ENCODE data around the gene ATF6B. TPM values are rescaled to one million over a fixed set of nuclear protein-coding genes. Genes with fewer than 3 reads are reported as not detected.
"Not testable (repeated sequence)": the region's sequence is repeated elsewhere in the genome, so short reads cannot be mapped to it uniquely, and the experiment has no call there.

ATF6B gene
- total RNA-seq, 1 experiment from 2014 or later = 22.8 TPM

DNA sequence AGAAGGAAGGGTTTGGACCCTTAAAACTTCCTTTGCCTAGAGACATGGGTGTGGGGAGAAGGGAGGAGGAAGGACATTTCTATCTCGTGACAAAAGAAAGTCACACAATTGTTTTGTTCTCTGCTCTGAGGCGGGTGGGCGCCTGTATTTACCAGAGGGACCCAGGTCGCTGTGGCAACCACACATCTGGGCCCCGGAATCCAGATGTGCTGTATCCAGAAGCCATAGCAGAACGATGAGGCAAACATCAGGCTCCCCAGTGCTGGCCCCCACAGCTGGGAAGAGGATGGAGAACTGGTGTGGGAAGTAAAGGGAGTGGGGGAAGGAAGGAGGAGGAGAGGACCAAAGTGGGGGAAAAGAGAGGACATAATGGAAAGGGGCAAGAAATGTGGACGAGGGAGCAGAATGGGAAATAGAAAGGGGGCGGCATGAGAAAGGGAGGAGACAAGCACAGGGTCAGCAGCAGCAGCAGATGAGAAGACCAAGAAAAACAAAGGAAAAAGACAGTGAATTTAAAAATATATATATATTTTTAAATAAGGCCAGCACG lies 15.5 kb downstream of the ATF6B start:
- H3K4me1 ChIP-seq (replicated peaks) = peaks cover 46% of the 10 kb centered on the region
- DNase-seq (ENCODE audit: low read depth in 1 of 2, low spot score in 2 of 2) = no peak

DNA sequence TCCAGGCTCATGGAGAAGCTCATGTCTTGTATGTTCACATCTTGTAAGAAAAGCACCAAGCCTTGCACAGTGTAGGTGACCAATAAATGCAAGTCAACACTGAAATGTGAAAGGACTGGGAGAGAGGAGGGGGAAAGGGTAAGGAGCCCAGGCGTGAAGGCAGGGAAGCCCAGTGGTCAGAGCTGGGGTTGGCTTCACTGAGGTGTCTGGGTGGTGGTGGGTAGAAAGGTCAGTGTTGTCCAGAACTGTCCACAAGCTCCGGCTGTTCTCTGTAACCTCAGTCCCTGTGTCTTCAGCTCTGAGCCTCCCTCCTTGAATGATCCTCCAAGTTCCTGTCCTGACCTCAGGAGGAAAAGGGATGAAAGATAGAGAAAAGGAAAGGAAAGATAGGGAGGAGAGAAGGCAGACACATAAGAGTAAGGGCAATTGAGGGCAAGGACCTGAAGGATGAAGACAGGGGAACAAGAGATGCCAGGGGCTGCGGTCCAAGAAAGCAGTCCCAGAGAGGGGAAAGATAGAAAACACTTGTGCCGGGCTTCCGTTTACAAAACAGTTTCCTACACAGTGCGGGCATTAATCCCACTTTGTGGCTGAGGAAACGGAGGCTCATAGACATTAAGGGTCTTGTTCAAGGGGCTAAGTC lies 16.5 kb downstream of the ATF6B start:
- H3K4me1 ChIP-seq (replicated peaks) = peaks cover 49% of the 10 kb centered on the region
- no peak for DNase-seq (ENCODE audit: low read depth in 1 of 2, low spot score in 2 of 2)
- H3K9me3 ChIP-seq (replicated peaks) = no peaks in the 10 kb centered on the region
- H3K4me3 ChIP-seq = no peak overlapping the region
- peaks cover 12% of the 10 kb centered on the region for H3K27me3 ChIP-seq (replicated peaks)
- H3K27ac ChIP-seq = no peak overlapping the region
- peaks cover 24% of the 10 kb centered on the region for H3K36me3 ChIP-seq

More for the DNA sequence above, 15.5 kb downstream of the ATF6B start:
- Histone ChIP-seq H3K9me3 (replicated peaks) (no peaks in the 10 kb centered on the region), H3K27me3 (replicated peaks) (peaks cover 12% of the 10 kb centered on the region), H3K27ac (no peak overlapping the region), H3K4me3 (no peak overlapping the region), H3K36me3 (peaks cover 34% of the 10 kb centered on the region)

DNA sequence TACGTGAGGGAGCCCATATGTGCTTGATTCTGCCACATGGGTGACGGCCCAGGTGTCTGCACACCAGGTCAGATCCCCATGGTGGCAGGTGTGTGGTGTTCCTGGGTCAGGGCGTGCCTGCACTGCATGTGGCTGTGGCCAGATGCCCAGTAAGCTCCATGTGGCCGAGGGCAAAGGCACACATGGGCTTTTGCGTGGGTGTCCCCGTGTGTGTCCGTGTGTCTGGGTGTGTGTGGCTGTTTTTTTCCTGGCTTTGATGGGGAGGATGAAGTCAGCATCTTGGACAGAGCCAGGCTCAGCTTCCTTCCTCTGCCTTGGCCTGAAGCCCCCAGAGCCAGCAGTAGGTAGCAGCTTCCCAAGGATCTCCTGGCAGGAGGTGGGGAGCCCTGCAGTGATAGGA lies 17.4 kb downstream of the ATF6B start:
- no peak overlapping the region for H3K27ac ChIP-seq
- H3K9me3 ChIP-seq (replicated peaks) = no peaks in the 10 kb centered on the region
- DNase-seq (ENCODE audit: low read depth in 1 of 2, low spot score in 2 of 2) = no peak
- no peak overlapping the region for H3K4me3 ChIP-seq
- H3K36me3 ChIP-seq = peaks cover 15% of the 10 kb centered on the region
- H3K27me3 ChIP-seq (replicated peaks) = peaks cover 12% of the 10 kb centered on the region
- H3K4me1 ChIP-seq (replicated peaks) = peaks cover 40% of the 10 kb centered on the region

DNA sequence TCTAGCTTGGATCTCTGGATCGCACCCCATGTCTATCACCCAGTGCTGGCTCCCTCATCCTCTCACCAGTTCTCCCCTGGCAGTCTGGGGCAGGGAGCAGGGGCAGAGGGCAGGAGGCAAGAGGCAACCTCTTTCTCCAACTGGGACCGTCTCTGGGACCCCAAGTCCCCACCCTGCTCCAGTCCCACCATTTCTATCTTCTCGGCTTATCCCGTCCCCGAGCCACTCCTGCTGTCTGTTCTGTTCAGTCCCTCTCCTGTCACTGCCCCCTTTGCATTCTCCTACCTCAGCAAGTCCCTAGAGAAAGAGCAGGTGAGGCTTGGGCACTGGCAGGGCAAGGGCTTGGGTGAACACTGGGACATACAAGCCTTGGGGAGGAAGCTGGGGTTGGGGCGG lies 18.3 kb downstream of the ATF6B start:
- Histone ChIP-seq H3K4me1 (replicated peaks) (peaks cover 31% of the 10 kb centered on the region), H3K27ac (no peak overlapping the region), H3K4me3 (no peak overlapping the region), H3K36me3 (peaks cover 12% of the 10 kb centered on the region), H3K9me3 (replicated peaks) (no peaks in the 10 kb centered on the region), H3K27me3 (replicated peaks) (peaks cover 14% of the 10 kb centered on the region)
- no peak for DNase-seq (ENCODE audit: low read depth in 1 of 2, low spot score in 2 of 2)

DNA sequence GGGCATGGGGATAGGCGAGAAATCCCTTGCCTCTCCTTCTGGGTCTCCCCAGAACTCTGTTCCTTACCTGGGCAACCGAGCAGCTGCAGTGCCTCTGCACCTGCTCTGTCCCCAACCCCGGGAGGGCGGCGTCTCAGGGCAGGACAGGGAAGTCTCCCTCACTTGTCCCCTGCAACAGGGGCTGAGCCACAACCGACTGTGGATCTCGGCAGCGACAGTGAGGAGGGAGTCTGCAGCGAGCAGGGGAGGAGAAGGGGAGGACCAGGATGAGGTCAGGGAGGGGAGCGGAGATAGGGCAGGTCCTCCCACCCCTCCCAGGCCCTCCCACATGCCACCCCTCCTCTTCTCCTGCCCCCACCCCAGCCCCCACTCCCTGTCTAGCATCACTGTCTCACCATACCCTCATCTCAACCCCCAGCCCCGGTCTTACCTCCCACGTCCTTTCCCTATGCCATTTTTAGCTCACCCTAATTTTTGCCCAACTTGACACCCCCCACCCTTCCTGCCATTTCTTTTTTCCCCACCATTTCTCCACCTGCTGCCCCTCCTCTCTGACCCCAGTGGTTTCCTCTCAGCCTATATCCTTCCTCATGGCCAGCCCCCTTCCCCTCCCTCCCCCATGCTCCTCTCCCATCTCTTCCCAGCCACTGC lies 18.8 kb downstream of the ATF6B start, which contains the start of gene TNXB:
TNXB (minus strand) TSS at position 225 of the 651 bp plus-strand sequence. CDS start 11,140 bp downstream, outside the sequence.
- Histone ChIP-seq H3K27me3 (replicated peaks) (peaks cover 14% of the 10 kb centered on the region), H3K4me3 (no peak within 1 kb of the TSS), H3K4me1 (replicated peaks) (peaks cover 26% of the 10 kb centered on the region), H3K9me3 (replicated peaks) (no peaks in the 10 kb centered on the region), H3K36me3 (peaks cover 10% of the 10 kb centered on the region), H3K27ac (no peak within 1 kb of the TSS)
- no peak for DNase-seq (ENCODE audit: low read depth in 1 of 2, low spot score in 2 of 2)

DNA sequence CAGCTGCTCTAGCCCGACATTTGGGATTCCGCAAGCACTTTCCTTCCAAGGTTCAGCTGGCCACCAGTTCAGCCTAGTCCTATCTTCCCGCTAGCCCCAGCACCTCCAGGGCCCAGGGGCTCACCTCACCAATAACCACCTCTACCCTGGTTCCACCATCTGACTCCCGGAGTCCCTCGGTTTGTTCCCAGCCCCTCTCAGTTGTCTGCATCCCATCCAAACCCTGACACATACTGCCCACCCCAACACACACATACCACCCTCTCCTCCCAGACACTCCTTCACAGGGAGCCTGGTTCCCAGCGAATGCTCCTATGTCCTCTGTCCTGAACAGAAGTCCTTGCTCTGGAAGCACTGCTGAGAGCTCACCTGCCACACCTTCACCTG lies 19.3 kb downstream of the ATF6B start:
- H3K36me3 ChIP-seq = peaks cover 6% of the 10 kb centered on the region
- H3K4me3 ChIP-seq = no peak overlapping the region
- peaks cover 20% of the 10 kb centered on the region for H3K4me1 ChIP-seq (replicated peaks)
- no peak for DNase-seq (ENCODE audit: low read depth in 1 of 2, low spot score in 2 of 2)
- H3K27ac ChIP-seq = no peak overlapping the region
- H3K9me3 ChIP-seq (replicated peaks) = no peaks in the 10 kb centered on the region
- peaks cover 14% of the 10 kb centered on the region for H3K27me3 ChIP-seq (replicated peaks)

DNA sequence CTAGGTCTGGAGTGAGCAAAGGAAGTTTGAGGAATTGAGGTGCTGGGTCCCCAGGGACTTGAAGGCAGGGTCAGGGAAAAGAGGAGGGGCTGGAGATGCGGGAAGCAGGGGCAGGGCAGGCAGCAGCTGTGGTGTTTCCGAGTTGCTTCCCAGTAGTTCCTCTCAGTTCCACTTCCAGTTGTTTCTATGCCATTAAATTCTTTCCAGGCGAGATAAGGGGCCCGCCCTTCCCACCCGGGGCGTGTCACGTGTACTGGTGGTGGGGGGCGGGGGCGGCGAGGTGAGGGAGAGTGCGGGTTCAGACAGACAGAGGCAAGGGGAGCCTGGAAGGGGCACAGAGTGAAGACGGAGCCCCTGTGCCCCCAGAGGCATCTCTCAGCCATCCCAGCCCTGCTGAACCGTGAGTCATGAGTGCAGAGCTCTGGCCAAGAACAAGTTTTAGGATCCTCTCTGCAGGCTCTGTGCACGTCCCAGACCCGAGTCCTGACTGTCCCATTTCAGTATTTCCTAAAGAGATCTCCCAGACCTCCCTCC lies 19.9 kb downstream of the ATF6B start:
- DNase-seq (ENCODE audit: low read depth in 1 of 2, low spot score in 2 of 2) = no peak
- peaks cover under 1% of the 10 kb centered on the region; the same call in 1 of the 2 replicates for H3K36me3 ChIP-seq
- H3K27me3 ChIP-seq (replicated peaks) = peaks cover 14% of the 10 kb centered on the region
- no peak overlapping the region for H3K4me3 ChIP-seq
- H3K9me3 ChIP-seq (replicated peaks) = no peaks in the 10 kb centered on the region
- H3K4me1 ChIP-seq (replicated peaks) = peaks cover 15% of the 10 kb centered on the region
- no peak overlapping the region for H3K27ac ChIP-seq

DNA sequence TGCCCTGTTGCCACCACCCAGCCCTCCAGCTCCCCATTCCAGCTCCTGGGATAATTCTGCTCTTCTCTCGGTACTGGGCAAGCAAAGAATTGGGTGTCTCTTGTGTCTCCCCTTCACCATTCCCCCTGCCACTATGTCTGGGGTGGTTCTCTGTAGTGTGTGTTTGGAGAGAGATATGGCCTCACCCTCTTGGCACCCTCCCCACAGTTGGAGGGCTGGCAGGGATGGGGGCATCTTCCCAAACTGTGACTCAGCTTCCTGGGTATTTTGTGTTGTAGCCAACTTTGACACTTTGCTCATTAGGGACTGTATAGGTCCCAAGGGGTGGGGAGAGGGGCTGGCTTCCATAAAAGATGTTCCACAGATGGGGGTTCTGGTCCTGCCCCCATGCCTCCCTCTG lies 20.6 kb downstream of the ATF6B start:
- Histone ChIP-seq H3K27me3 (replicated peaks) (peaks cover 14% of the 10 kb centered on the region), H3K4me3 (no peak overlapping the region), H3K9me3 (replicated peaks) (no peaks in the 10 kb centered on the region), H3K27ac (no peak overlapping the region), H3K36me3 (no peaks in the 10 kb centered on the region), H3K4me1 (replicated peaks) (peaks cover 14% of the 10 kb centered on the region)
- no peak for DNase-seq (ENCODE audit: low read depth in 1 of 2, low spot score in 2 of 2)

DNA sequence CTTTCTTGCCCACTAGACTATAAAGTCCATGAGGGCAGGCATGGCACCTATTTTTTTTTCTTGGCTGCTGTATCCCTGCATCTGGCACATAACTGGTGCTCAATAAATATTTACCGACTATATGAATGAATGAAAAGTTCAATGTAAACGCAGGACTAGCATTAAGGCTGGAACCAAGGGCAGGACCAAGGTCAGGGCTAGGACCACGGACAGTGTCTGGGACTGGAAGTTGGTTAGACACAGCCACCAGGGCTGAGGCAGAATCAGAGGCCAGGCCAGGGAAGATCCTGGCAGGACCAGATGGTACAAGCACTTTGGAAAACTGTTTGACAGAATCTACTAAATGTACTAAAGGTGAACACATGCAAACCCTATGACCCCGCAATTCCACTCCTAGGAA lies 22.6 kb downstream of the ATF6B start:
- Histone ChIP-seq H3K36me3 (no peaks in the 10 kb centered on the region), H3K4me1 (replicated peaks) (peaks cover 14% of the 10 kb centered on the region), H3K9me3 (replicated peaks) (no peaks in the 10 kb centered on the region), H3K27me3 (replicated peaks) (peaks cover 19% of the 10 kb centered on the region), H3K4me3 (no peak overlapping the region), H3K27ac (no peak overlapping the region)
- DNase-seq (ENCODE audit: low read depth in 1 of 2, low spot score in 2 of 2) = no peak

DNA sequence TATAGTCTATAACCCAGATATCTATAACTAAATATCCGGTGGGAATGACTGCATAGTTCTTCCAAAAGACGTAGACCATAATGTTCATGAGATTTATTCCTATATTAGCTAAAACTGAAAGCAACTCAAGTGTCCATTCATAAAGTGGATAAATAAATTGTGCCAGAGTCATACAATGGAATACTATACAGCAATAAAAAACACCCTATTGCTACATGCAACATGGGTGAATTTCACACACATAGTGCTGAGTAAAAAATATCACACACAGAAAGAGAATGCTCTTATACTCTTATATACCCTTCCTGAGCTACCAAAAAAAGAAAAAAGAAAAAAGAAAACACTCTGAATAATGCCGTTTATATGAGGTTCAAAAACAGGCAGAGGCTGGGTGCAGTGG lies 25.8 kb downstream of the ATF6B start:
- H3K9me3 ChIP-seq (replicated peaks) = no peaks in the 10 kb centered on the region
- no peak for DNase-seq (ENCODE audit: low read depth in 1 of 2, low spot score in 2 of 2)
- peaks cover under 1% of the 10 kb centered on the region for H3K4me1 ChIP-seq (replicated peaks)
- H3K36me3 ChIP-seq = no peaks in the 10 kb centered on the region
- no peak overlapping the region for H3K4me3 ChIP-seq
- H3K27ac ChIP-seq = no peak overlapping the region
- H3K27me3 ChIP-seq (replicated peaks) = peaks cover 30% of the 10 kb centered on the region

DNA sequence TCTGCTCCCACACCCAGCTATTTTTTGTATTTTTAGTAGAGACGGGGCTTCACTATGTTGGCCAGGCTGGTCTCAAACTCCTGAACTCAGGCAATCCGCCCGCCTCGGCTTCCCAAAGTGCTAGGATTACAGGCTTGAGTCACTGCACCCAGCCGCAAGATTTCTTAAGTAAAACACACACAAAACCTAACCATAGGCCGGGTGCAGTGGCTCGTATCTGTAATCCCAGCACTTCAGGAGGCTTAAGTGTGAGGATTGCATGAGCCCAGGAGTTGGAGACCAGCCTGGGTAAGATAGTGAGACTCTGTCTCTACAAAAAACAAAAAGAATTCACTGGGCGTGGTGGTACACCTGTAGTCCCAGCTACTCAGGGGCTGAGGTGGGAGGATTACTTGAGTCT lies 27.8 kb downstream of the ATF6B start:
- not testable (repeated sequence) for H3K4me1 ChIP-seq (replicated peaks); H3K36me3 ChIP-seq; H3K4me3 ChIP-seq; H3K9me3 ChIP-seq (replicated peaks); DNase-seq (ENCODE audit: low read depth in 1 of 2, low spot score in 2 of 2); H3K27ac ChIP-seq
- H3K27me3 ChIP-seq (replicated peaks) = peaks cover 49% of the 10 kb centered on the region

DNA sequence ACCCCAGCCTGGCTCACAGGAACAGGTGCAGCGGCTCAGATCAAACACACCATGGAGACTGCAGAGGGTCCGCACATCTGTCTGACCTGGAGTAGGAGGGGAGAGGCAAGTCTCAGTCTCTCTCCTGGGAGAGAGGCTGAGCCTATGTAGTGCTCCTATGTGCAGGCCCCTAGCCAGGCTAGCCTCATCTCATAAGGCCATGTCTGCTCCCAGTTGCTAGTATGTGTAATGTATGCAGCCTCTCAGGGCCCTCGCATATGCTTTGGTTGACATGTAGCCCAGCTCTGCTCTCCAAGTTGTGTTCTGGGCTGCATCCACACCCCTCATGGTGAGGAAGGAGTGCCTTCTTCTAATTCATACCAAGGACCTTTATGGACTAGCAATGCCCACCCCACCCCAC lies 30.7 kb downstream of the ATF6B start:
- Histone ChIP-seq H3K36me3 (no peaks in the 10 kb centered on the region), H3K4me3 (no peak overlapping the region), H3K4me1 (replicated peaks) (peaks cover 15% of the 10 kb centered on the region), H3K9me3 (replicated peaks) (no peaks in the 10 kb centered on the region), H3K27me3 (replicated peaks) (peaks cover 56% of the 10 kb centered on the region), H3K27ac (no peak overlapping the region)
- no peak for DNase-seq (ENCODE audit: low read depth in 1 of 2, low spot score in 2 of 2)

DNA sequence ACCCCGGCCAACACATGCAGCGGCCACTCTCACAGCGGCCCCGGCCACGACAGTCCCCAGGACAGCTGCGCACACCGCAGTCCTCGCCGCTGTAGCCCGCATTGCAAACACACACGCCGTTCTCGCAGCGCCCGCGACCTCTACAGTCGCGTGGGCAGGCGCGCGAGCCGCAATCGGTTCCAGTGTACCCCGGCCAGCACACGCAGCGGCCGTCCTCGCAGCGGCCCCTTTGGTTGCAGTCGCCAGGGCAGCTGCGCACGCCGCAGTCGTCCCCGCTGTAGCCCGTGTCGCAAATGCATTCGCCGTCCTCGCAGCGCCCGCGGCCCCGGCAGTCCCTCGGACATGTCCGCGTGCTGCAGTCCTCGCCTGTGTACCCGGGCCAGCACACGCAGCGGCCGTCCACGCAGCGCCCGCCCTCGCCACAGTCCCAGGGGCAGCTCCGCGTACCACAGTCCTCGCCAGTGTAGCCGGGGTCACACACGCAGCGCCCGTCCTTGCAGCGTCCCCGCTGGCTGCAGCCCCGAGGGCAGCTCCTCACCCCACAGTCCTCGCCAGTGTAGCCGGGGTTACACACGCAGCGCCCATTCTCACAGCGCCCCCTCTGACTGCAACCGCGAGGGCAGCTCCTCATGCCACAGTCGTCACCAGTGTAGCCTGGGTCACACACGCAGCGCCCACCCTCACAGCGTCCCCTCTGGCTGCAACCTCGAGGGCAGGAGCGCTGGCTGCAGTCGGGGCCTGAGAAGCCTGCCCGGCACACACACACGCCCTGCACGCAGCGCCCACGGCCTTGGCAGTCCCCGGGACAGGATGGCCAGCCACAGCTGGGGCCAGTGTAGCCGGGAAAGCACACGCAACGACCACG lies 31.4 kb downstream of the ATF6B start:
- H3K4me3 ChIP-seq = no peak overlapping the region
- H3K27me3 ChIP-seq (replicated peaks) = peaks cover 52% of the 10 kb centered on the region
- H3K27ac ChIP-seq = no peak overlapping the region
- no peaks in the 10 kb centered on the region for H3K9me3 ChIP-seq (replicated peaks)
- DNase-seq (ENCODE audit: low read depth in 1 of 2, low spot score in 2 of 2) = no peak
- peaks cover 20% of the 10 kb centered on the region for H3K4me1 ChIP-seq (replicated peaks)
- H3K36me3 ChIP-seq = no peaks in the 10 kb centered on the region

Data from SJSA1 (cell line).